DMS 273 treated with DMSO at 0.1 percent for 48 hours (cell line): ENCODE results near the gene TCF25.

Experiments used
- DNase-seq: peaks from one replicate; lab custom pipeline; 2025; lab: John Stamatoyannopoulos, UW

Gene TCF25

GRCh38 chr16:89946515-89946914, 73.1 kb downstream of the TCF25 start:
- no peak for DNase-seq

- no peak for DNase-seq
These were observed 75.8 kb downstream of the TCF25 start for GRCh38 chr16:89949121-89949742.

GRCh38 chr16:89949756-89950155, 76.4 kb downstream of the TCF25 start:
- DNase-seq = no peak

GRCh38 chr16:89951509-89951908, 78.1 kb downstream of the TCF25 start:
- DNase-seq = no peak

GRCh38 chr16:89952049-89952448, 78.7 kb downstream of the TCF25 start:
- no peak for DNase-seq

- no peak for DNase-seq
These were observed 79.2 kb downstream of the TCF25 start for GRCh38 chr16:89952551-89952950.

GRCh38 chr16:89953671-89954406, 80.4 kb downstream of the TCF25 start:
- DNase-seq = no peak

GRCh38 chr16:89954462-89954861, 81.1 kb downstream of the TCF25 start:
- DNase-seq = no peak

GRCh38 chr16:89955001-89955685, 81.8 kb downstream of the TCF25 start:
- DNase-seq = no peak

GRCh38 chr16:89956505-89957215, 83.3 kb downstream of the TCF25 start:
- no peak for DNase-seq

GRCh38 chr16:89957216-89957785, 83.9 kb downstream of the TCF25 start:
- no peak for DNase-seq

- DNase-seq = no peak
These were observed 84.7 kb downstream of the TCF25 start for GRCh38 chr16:89958068-89958467.

- no peak for DNase-seq
These were observed 85.2 kb downstream of the TCF25 start for GRCh38 chr16:89958596-89958995.

GRCh38 chr16:89960966-89961365, 87.6 kb downstream of the TCF25 start:
- DNase-seq = no peak
